HEK293 (cell line): ENCODE data around the gene COX6A1.
A peak's percentile ranks its signal among the peaks of the same experiment; 100 is the strongest.
"Not testable (repeated sequence)": the region's sequence is repeated elsewhere in the genome, so short reads cannot be mapped to it uniquely, and the experiment has no call there.

Experiments used
- CTCF ChIA-PET: fragments of 350-600 bp; formaldehyde crosslinking; extraction: SDS; loops from one replicate; lab custom pipeline; 2021; ENCODE audit warnings: antibody characterized with exemption; lab: Yijun Ruan, JAX
- POLR2A ChIA-PET: fragments of 300-600 bp; formaldehyde crosslinking; extraction: SDS; loops from one replicate; lab custom pipeline; 2020; ENCODE audit warnings: antibody characterized with exemption, inconsistent platforms; lab: Yijun Ruan, JAX
- H3K27ac ChIP-seq: fragments of 200-500 bp; sonication (Bioruptor generic); 2 replicates; pipeline ENCODE4 v1.5.1; 2014; ENCODE audit warnings: low read depth, low read length, control low read depth, inconsistent platforms; ENCODE audit errors: extremely low read depth
- H3K36me3 ChIP-seq, 2 experiments: fragments of 200-500 bp in 1 of 2; sonication (Bioruptor generic) in 1 of 2; 1 replicate in 1 of 2; 2 replicates in 1 of 2; pipeline ENCODE4 v1.5.1; 2014 to 2017; ENCODE audit warnings: inconsistent platforms in 2 of 2, low read length in 2 of 2; ENCODE audit not compliant: control insufficient read depth in 2 of 2, insufficient read depth in 1 of 2
- H3K4me1 ChIP-seq: fragments of 200-500 bp; sonication (Bioruptor generic); 2 replicates; pipeline ENCODE4 v1.5.1; 2014; ENCODE audit warnings: mild to moderate bottlenecking, low read length, inconsistent platforms; ENCODE audit not compliant: control insufficient read depth, insufficient read depth
- H3K4me3 ChIP-seq: 2 replicates; pipeline ENCODE4 v1.5.1; 2011; ENCODE audit warnings: low read depth, mild to moderate bottlenecking, control low read depth, low read length, moderate library complexity
- H3K9me3 ChIP-seq: fragments of 200-500 bp; sonication (Bioruptor generic); 2 replicates; pipeline ENCODE4 v1.5.1; 2014; ENCODE audit warnings: low read depth, low read length, inconsistent platforms; ENCODE audit not compliant: control insufficient read depth, insufficient read depth
- GLI2 ChIP-seq: fragments of 450-650 bp; formaldehyde crosslinking; IDR thresholded peaks from 2 replicates; pipeline ENCODE4; 2017; ENCODE audit warnings: missing biosample characterization, missing genetic modification characterization, low read depth, borderline replicate concordance
- GLI4 ChIP-seq: fragments of 450-650 bp; formaldehyde crosslinking; IDR thresholded peaks from 2 replicates; pipeline ENCODE4 v1.5.1; 2016; ENCODE audit warnings: missing biosample characterization, missing genetic modification characterization
- HOXC10 ChIP-seq: sonication (generic); formaldehyde crosslinking; IDR thresholded peaks from 2 replicates; pipeline ENCODE4 v1.8.1; 2023; ENCODE audit warnings: mild to moderate bottlenecking, missing genetic modification reagents
- MEIS1 ChIP-seq: sonication (generic); formaldehyde crosslinking; IDR thresholded peaks from 2 replicates; pipeline ENCODE4 v1.8.1; 2022; ENCODE audit warnings: missing genetic modification reagents, mild to moderate bottlenecking, borderline replicate concordance
- PRDM1 ChIP-seq: fragments of 450-650 bp; formaldehyde crosslinking; IDR thresholded peaks from 2 replicates; pipeline ENCODE4; 2016; ENCODE audit warnings: missing biosample characterization, missing genetic modification characterization
- SP7 ChIP-seq: fragments of 450-650 bp; formaldehyde crosslinking; IDR thresholded peaks from 2 replicates; pipeline ENCODE4 v1.5.1; 2016; ENCODE audit warnings: missing biosample characterization, missing genetic modification characterization
- ZNF133 ChIP-seq: fragments of 450-650 bp; formaldehyde crosslinking; IDR thresholded peaks from 2 replicates; pipeline ENCODE4 v1.5.1; 2016; ENCODE audit warnings: missing biosample characterization, missing genetic modification characterization
- ZNF324 ChIP-seq: fragments of 450-650 bp; formaldehyde crosslinking; IDR thresholded peaks from 2 replicates; pipeline ENCODE4 v1.5.1; 2016; ENCODE audit warnings: missing biosample characterization, missing genetic modification characterization
- ZNF354C ChIP-seq: fragments of 450-650 bp; formaldehyde crosslinking; IDR thresholded peaks from 2 replicates; pipeline ENCODE4 v1.5.1; 2016; ENCODE audit warnings: missing biosample characterization, missing genetic modification characterization, low read depth, borderline replicate concordance
- ZNF394 ChIP-seq: fragments of 450-650 bp; formaldehyde crosslinking; IDR thresholded peaks from 2 replicates; pipeline ENCODE4 v1.5.1; 2016; ENCODE audit warnings: missing biosample characterization, missing genetic modification characterization, mild to moderate bottlenecking, moderate library complexity, borderline replicate concordance
- ZNF501 ChIP-seq: fragments of 450-650 bp; formaldehyde crosslinking; IDR thresholded peaks from 2 replicates; pipeline ENCODE4 v1.5.1; 2016; ENCODE audit warnings: missing biosample characterization, missing genetic modification characterization
- ZNF529 ChIP-seq: fragments of 450-650 bp; formaldehyde crosslinking; IDR thresholded peaks from 2 replicates; pipeline ENCODE4 v1.5.1; 2017; ENCODE audit warnings: missing genetic modification characterization, missing biosample characterization; ENCODE audit not compliant: insufficient replicate concordance
- ZNF530 ChIP-seq: fragments of 450-650 bp; formaldehyde crosslinking; IDR thresholded peaks from 2 replicates; pipeline ENCODE4 v1.5.1; 2016; ENCODE audit warnings: low read depth, missing biosample characterization, missing genetic modification characterization
- ZNF555 ChIP-seq: fragments of 450-650 bp; formaldehyde crosslinking; conservative IDR thresholded peaks from 2 replicates; pipeline ENCODE4 v1.5.1; 2017; ENCODE audit warnings: missing biosample characterization, mild to moderate bottlenecking, missing genetic modification characterization, inconsistent platforms
- ZNF677 ChIP-seq: fragments of 450-650 bp; IDR thresholded peaks from 2 replicates; pipeline ENCODE4 v1.5.0; 2018; ENCODE audit warnings: missing biosample characterization, mild to moderate bottlenecking, missing genetic modification characterization, moderate library complexity
- ZNF768 ChIP-seq: fragments of 450-650 bp; formaldehyde crosslinking; IDR thresholded peaks from 2 replicates; pipeline ENCODE4 v1.5.1; 2018; ENCODE audit warnings: missing biosample characterization, mild to moderate bottlenecking, missing genetic modification characterization
- TF ChIP-seq, protein P1 (sequence below): fragments of 450-650 bp; formaldehyde crosslinking; IDR thresholded peaks from 2 replicates; pipeline ENCODE4 v1.5.1; 2016; ENCODE audit warnings: missing biosample characterization, missing genetic modification characterization
- TF ChIP-seq, protein P2 (sequence below): fragments of 450-650 bp; formaldehyde crosslinking; IDR thresholded peaks from 2 replicates; pipeline ENCODE4 v1.5.1; 2016; ENCODE audit warnings: missing biosample characterization, missing genetic modification characterization
- TF ChIP-seq, protein P3 (sequence below): fragments of 450-650 bp; formaldehyde crosslinking; IDR thresholded peaks from 2 replicates; pipeline ENCODE4 v1.5.1; 2016; ENCODE audit warnings: missing biosample characterization, missing genetic modification characterization

Gene COX6A1

DNA sequence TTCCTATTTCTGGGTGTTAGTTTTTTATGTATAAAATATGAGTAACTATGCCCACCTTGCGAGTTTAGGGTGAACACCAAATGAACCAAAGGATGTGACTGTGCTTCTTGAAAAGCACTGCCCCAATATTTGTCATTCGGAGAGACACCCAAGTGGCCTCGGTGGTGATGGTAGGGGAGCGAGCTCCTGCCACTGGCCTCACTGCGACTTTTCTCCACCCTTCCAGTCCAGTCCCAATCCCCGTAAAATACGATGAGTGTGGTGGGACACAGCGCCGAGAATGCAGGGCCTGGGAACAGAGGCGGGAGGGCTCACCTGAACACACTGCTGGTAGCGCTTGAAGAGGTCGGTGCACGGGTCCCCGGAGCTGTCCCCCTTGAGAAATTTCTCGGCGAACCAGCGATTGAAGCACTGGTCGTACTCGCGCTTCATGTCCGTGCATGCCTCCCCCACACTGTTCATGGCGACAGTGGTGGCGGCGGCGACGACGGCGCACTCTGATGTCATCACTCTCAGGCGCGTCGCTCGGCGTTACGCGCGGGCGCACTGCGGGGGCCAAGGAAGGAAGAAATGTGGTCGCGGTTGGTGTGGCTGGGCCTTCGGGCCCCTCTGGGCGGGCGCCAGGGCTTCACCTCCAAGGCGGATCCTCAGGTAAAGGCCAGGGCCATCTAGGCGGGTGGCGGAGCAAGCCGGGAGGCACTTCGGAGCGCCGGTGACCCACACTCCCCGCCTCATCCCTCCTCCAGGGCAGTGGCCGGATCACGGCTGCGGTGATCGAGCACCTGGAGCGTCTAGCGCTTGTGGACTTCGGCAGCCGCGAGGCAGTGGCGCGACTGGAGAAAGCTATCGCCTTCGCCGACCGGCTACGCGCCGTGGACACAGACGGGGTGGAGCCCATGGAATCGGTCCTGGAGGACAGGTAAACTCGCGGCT lies 8.3 kb downstream of the COX6A1 start, which contains the start of the genes GATC and TRIAP1 (continued):
- TF ChIP-seq, protein P1, sequence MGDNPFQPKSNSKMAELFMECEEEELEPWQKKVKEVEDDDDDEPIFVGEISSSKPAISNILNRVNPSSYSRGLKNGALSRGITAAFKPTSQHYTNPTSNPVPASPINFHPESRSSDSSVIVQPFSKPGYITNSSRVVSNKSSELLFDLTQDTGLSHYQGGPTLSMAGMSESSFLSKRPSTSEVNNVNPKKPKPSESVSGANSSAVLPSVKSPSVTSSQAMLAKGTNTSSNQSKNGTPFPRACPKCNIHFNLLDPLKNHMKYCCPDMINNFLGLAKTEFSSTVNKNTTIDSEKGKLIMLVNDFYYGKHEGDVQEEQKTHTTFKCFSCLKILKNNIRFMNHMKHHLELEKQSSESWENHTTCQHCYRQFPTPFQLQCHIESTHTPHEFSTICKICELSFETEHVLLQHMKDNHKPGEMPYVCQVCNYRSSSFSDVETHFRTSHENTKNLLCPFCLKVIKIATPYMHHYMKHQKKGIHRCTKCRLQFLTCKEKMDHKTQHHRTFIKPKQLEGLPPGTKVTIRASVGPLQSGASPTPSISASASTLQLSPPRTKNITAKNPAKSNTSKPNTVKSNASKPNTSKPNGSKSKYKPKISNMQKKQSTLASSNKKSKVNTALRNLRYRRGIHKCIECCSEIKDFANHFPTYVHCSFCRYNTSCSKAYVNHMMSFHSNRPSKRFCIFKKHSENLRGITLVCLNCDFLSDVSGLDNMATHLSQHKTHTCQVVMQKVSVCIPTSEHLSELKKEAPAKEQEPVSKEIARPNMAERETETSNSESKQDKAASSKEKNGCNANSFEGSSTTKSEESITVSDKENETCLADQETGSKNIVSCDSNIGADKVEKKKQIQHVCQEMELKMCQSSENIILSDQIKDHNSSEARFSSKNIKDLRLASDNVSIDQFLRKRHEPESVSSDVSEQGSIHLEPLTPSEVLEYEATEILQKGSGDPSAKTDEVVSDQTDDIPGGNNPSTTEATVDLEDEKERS (tag by site-specific recombination): peak; percentile 89; the same call in 1 of the 2 replicates
- TF ChIP-seq, protein P2, sequence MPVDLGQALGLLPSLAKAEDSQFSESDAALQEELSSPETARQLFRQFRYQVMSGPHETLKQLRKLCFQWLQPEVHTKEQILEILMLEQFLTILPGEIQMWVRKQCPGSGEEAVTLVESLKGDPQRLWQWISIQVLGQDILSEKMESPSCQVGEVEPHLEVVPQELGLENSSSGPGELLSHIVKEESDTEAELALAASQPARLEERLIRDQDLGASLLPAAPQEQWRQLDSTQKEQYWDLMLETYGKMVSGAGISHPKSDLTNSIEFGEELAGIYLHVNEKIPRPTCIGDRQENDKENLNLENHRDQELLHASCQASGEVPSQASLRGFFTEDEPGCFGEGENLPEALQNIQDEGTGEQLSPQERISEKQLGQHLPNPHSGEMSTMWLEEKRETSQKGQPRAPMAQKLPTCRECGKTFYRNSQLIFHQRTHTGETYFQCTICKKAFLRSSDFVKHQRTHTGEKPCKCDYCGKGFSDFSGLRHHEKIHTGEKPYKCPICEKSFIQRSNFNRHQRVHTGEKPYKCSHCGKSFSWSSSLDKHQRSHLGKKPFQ (tag by site-specific recombination): peak; percentile 63; the same call in 1 of the 2 replicates
- TF ChIP-seq GLI2 (no peak), ZNF394 (tag by site-specific recombination) (peak; percentile 61; the same call in 1 of the 2 replicates), ZNF133 (no peak), ZNF677 (tag by site-specific recombination) (no peak), ZNF768 (tag by site-specific recombination) (no peak), SP7 (tag by site-specific recombination) (peak; percentile 95), HOXC10 (CRISPR knock-in tag) (peak; percentile 89; the same call in 1 of the 2 replicates), ZNF529 (no peak), GLI4 (tag by site-specific recombination) (0 out of 2 replicates have a peak, but pooled peaks have one; percentile 42), ZNF324 (tag by site-specific recombination) (peak; percentile 95), ZNF555 (no peak), ZNF530 (no peak), MEIS1 (CRISPR knock-in tag) (no peak; the same call in 1 of the 2 replicates), ZNF354C (tag by site-specific recombination) (no peak), ZNF501 (tag by site-specific recombination) (peak; percentile 99)
- TF ChIP-seq, protein P3, sequence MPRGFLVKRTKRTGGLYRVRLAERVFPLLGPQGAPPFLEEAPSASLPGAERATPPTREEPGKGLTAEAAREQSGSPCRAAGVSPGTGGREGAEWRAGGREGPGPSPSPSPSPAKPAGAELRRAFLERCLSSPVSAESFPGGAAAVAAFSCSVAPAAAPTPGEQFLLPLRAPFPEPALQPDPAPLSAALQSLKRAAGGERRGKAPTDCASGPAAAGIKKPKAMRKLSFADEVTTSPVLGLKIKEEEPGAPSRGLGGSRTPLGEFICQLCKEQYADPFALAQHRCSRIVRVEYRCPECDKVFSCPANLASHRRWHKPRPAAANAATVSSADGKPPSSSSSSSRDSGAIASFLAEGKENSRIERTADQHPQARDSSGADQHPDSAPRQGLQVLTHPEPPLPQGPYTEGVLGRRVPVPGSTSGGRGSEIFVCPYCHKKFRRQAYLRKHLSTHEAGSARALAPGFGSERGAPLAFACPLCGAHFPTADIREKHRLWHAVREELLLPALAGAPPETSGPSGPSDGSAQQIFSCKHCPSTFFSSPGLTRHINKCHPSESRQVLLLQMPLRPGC (tag by site-specific recombination): peak; percentile 91

DNA sequence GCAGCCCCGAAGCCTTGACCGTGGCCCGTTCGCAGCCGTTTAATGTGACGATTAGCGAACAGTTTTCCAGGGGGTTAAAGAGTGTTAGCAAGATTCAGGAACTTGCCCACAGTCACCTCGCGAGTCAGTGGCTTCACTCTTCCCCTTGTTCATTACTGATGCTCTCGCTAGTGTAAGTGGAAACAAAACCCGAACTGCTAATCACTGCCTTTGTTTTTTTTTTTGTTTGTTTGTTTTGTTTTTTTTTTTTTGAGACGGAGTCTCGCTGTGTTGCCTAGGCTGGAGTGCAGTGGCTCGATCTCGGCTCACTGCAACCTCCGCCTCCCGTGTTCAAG lies 8.9 kb downstream of the COX6A1 start:
- peaks cover 57 to 58% of the 10 kb centered on the region in 2 experiments for H3K36me3 ChIP-seq
- CTCF ChIA-PET, H3K4me1 ChIP-seq, H3K9me3 ChIP-seq: not testable (repeated sequence)
- H3K4me3 ChIP-seq: peak overlapping the region; percentile 99
- 0 out of 2 replicates have a peak, but pooled peaks have one; percentile 61 for TF ChIP-seq PRDM1
- peak overlapping the region; percentile 91 for H3K27ac ChIP-seq
- POLR2A ChIA-PET: interaction anchor here (0.6 to 2.9 kb wide), 5 partner anchors 13 to 245 kb away, joined by 3 to 9 read pairs (median 6); no protein-coding TSS in a partner anchor
